Neutrophil (primary cell): ENCODE measurements around the gene ENTPD1.

Source experiments
- H3K27ac ChIP-seq: fragments of 200-600 bp; sonication (generic); 2 replicates; pipeline ENCODE4 v1.5.1; 2016; ENCODE audit warnings: mild to moderate bottlenecking, moderate library complexity
- H3K27me3 ChIP-seq: fragments of 200-600 bp; sonication (generic); 2 replicates; pipeline ENCODE4 v1.6.0; 2016; ENCODE audit warnings: mild to moderate bottlenecking
- H3K36me3 ChIP-seq: fragments of 200-600 bp; sonication (generic); 2 replicates; pipeline ENCODE4 v1.5.1; 2017
- H3K4me1 ChIP-seq, 2 experiments: fragments of 200-600 bp in 1 of 2; sonication (generic) in 1 of 2; 1 replicate in 1 of 2; 2 replicates in 1 of 2; pipeline versions ENCODE4 v1.5.1 to v1.6.1; 2013 to 2016; ENCODE audit warnings: low read depth in 1 of 2, low read length in 1 of 2, mild to moderate bottlenecking in 1 of 2, moderate library complexity in 1 of 2; ENCODE audit not compliant: control insufficient read depth in 1 of 2, insufficient read depth in 1 of 2
- H3K4me3 ChIP-seq, 2 experiments: fragments of 200-600 bp in 1 of 2; sonication (generic) in 1 of 2; 1 replicate in 1 of 2; 2 replicates in 1 of 2; pipeline ENCODE4 v1.5.1; 2013 to 2016; ENCODE audit warnings: low read depth in 1 of 2, low read length in 1 of 2, mild to moderate bottlenecking in 1 of 2, moderate library complexity in 1 of 2
- H3K9me3 ChIP-seq: fragments of 200-600 bp; sonication (generic); 2 replicates; pipeline ENCODE4 v1.5.1; 2016
- CTCF ChIP-seq: fragments of 200-600 bp; sonication (generic); IDR thresholded peaks from 2 replicates; pipeline ENCODE4 v1.5.1; 2016; ENCODE audit warnings: antibody characterized with exemption

ENTPD1 gene

GRCh38 chr10:95739056-95739455 is 16.9 kb upstream of the ENTPD1 start:
- H3K4me1 ChIP-seq = peaks cover 43 to 60% of the 10 kb centered on the region in 2 experiments
- H3K27me3 ChIP-seq = no peaks in the 10 kb centered on the region
- TF ChIP-seq CTCF = no peak
- no peak overlapping the region for H3K4me3 ChIP-seq
- H3K36me3 ChIP-seq = no peaks in the 10 kb centered on the region
- no peaks in the 10 kb centered on the region for H3K9me3 ChIP-seq
- H3K27ac ChIP-seq = peak overlapping the region; percentile 69

GRCh38 chr10:95741807-95742467 is 14.0 kb upstream of the ENTPD1 start:
- Histone ChIP-seq H3K36me3 (no peaks in the 10 kb centered on the region), H3K27ac (peak overlapping the region; percentile 75), H3K9me3 (no peaks in the 10 kb centered on the region), H3K4me3 (peak overlapping the region in 1 of 2 experiments; percentile 4), H3K4me1 (peaks cover 62 to 87% of the 10 kb centered on the region in 2 experiments), H3K27me3 (no peaks in the 10 kb centered on the region)
- TF ChIP-seq CTCF = no peak

DNA sequence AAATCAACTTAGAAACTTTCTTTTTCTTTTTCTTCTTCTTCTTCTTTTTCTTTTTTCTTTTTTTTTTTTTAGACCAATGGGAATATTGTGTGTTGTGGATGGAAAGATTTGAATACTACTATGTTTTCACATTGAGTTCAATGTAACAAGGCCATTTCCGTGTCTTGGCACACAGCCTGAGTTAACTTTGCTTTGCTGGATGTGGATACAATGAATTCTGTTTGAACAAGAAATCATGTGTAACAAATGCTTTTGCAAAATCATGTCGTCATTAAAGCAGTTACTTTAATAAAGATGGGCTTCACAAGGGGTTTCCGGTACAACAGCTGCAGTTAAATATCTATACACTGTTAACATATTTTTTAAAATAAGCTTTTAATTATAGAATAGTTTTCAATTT is 13.5 kb upstream of the ENTPD1 start:
- no peaks in the 10 kb centered on the region for H3K9me3 ChIP-seq
- H3K4me3 ChIP-seq = no peak overlapping the region
- no peaks in the 10 kb centered on the region for H3K36me3 ChIP-seq
- H3K27me3 ChIP-seq = no peaks in the 10 kb centered on the region
- H3K4me1 ChIP-seq = peaks cover 65 to 91% of the 10 kb centered on the region in 2 experiments
- TF ChIP-seq CTCF = no peak
- peak overlapping the region; percentile 75 for H3K27ac ChIP-seq

- Histone ChIP-seq H3K27ac (peak overlapping the region; percentile 75), H3K4me1 (peaks cover 71 to 96% of the 10 kb centered on the region in 2 experiments), H3K9me3 (no peaks in the 10 kb centered on the region), H3K4me3 (no peak overlapping the region), H3K27me3 (no peaks in the 10 kb centered on the region), H3K36me3 (no peaks in the 10 kb centered on the region)
- TF ChIP-seq CTCF = no peak
Observed at GRCh38 chr10:95742962-95743535, 12.9 kb upstream of the ENTPD1 start.

GRCh38 chr10:95745501-95745900 is 10.5 kb upstream of the ENTPD1 start:
- H3K36me3 ChIP-seq = no peaks in the 10 kb centered on the region
- no peak for TF ChIP-seq CTCF
- H3K27ac ChIP-seq = peak overlapping the region; percentile 81
- peak overlapping the region; percentile 11 to 38 for H3K4me3 ChIP-seq
- H3K9me3 ChIP-seq = no peaks in the 10 kb centered on the region
- peaks cover 55 to 75% of the 10 kb centered on the region in 2 experiments for H3K4me1 ChIP-seq
- H3K27me3 ChIP-seq = no peaks in the 10 kb centered on the region
